ENCODE data around the gene MICU1. TPM values are rescaled to one million over a fixed set of nuclear protein-coding genes. Genes with fewer than 3 reads are reported as not detected.

The MICU1 gene
- total and polyA plus RNA-seq, 2 of the 13 experiments (the other 11 are each of a cell fraction or from before 2014, with no cell fraction given) = 32.5 to 56.1 TPM

GRCh38 chr10:72370201-72370722 lies 255.6 kb downstream of the MICU1 start:
- intact Hi-C loops (cut with micrococcal nuclease; ENCODE audit: unreplicated experiment) = loop anchor here (10.0 kb wide), 1 partner anchor 695 kb away; no protein-coding TSS in a partner anchor
- ChIA-PET POLR2A (no interaction called here), CTCF (ENCODE audit: low intra/inter-chr PET ratio, low total read pairs) (no interaction called here)
- Histone ChIP-seq H2AFZ (ENCODE audit: low read length) (no peak overlapping the region), H4K20me1 (ENCODE audit: insufficient read depth, low read length) (no peaks in the 10 kb centered on the region), H3K9ac (ENCODE audit: insufficient read depth, low read depth, low read length) (no peak overlapping the region), H3K27ac (ENCODE audit: extremely low read length, insufficient read depth, low read length) (no peak overlapping the region), H3K4me2 (ENCODE audit: low read depth, low read length) (no peak overlapping the region), H3K27me3 (ENCODE audit: control insufficient read depth in 1 of 2, insufficient read depth in 2 of 2, low read length in 2 of 2) (no peaks in the 10 kb centered on the region), H3K4me3 (replicated peaks in 1 of 3; ENCODE audit: insufficient read depth in 1 of 3, low read depth in 2 of 3, low read length in 3 of 3) (no peak overlapping the region), H3K79me2 (ENCODE audit: insufficient read depth, low read length) (no peaks in the 10 kb centered on the region), H3K4me1 (ENCODE audit: insufficient read depth, low read length) (no peaks in the 10 kb centered on the region), H3K9me3 (ENCODE audit: low read length) (no peaks in the 10 kb centered on the region), H3K36me3 (replicated peaks in 1 of 2; ENCODE audit: control insufficient read depth in 1 of 2, insufficient read depth in 2 of 2, low read length in 2 of 2) (peaks cover 20 to 63% of the 10 kb centered on the region in 2 experiments)
- ATAC-seq = no peak
- no peak for DNase-seq (ENCODE audit: low spot score)
- FAIRE-seq = no peak
- BruUV-seq (replicated peaks) = no TSS peak
- in situ Hi-C loops (cut with HindIII; ENCODE audit: extremely low pct_ligation_motif_present, low pct_unique_long_range_greater_than_20kb) = no loop called here
- TF ChIP-seq ZNF280D (CRISPR knock-in tag; IDR thresholded peaks at IDR 0.05) (no peak), SNAI1 (CRISPR knock-in tag; IDR thresholded peaks at IDR 0.05; ENCODE audit: borderline replicate concordance) (no peak), PHF8 (CRISPR knock-in tag; IDR thresholded peaks at IDR 0.05) (no peak), ZNF503 (CRISPR knock-in tag; IDR thresholded peaks at IDR 0.05) (no peak), TMF1 (CRISPR knock-in tag; IDR thresholded peaks at IDR 0.05; ENCODE audit: low read depth) (no peak), HMGXB4 (CRISPR knock-in tag; IDR thresholded peaks at IDR 0.05; ENCODE audit: borderline replicate concordance in 1 of 2, low read depth in 1 of 2) (no peak), HOXA3 (CRISPR knock-in tag; IDR thresholded peaks at IDR 0.05) (no peak), CENPX (CRISPR knock-in tag; IDR thresholded peaks at IDR 0.05) (no peak), SRSF9 (IDR thresholded peaks at IDR 0.05; ENCODE audit: borderline replicate concordance, insufficient read depth, low read depth, low read length, poor library complexity, severe bottlenecking) (no peak), ELF3 (CRISPR knock-in tag; IDR thresholded peaks at IDR 0.05) (no peak), GTF2F1 (IDR thresholded peaks at IDR 0.05; ENCODE audit: low read length) (no peak), ZFP36 (IDR thresholded peaks at IDR 0.05; ENCODE audit: borderline replicate concordance, low read depth, low read length, partially characterized antibody) (no peak), ZNF317 (CRISPR knock-in tag; IDR thresholded peaks at IDR 0.05) (no peak), AKAP8 (CRISPR knock-in tag; IDR thresholded peaks at IDR 0.05) (no peak)
- TF ChIP-seq, protein P1, sequence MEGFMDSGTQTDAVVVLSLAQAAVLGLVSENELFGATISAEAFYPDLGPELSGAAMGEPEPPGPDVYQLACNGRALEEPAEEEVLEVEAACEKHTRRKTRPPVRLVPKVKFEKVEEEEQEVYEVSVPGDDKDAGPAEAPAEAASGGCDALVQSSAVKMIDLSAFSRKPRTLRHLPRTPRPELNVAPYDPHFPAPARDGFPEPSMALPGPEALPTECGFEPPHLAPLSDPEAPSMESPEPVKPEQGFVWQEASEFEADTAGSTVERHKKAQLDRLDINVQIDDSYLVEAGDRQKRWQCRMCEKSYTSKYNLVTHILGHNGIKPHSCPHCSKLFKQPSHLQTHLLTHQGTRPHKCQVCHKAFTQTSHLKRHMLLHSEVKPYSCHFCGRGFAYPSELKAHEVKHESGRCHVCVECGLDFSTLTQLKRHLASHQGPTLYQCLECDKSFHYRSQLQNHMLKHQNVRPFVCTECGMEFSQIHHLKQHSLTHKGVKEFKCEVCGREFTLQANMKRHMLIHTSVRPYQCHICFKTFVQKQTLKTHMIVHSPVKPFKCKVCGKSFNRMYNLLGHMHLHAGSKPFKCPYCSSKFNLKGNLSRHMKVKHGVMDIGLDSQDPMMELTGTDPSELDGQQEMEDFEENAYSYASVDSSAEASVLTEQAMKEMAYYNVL (CRISPR knock-in tag; IDR thresholded peaks at IDR 0.05; ENCODE audit: borderline replicate concordance) = no peak

Measured in HepG2 (cell line).